ENCODE measurements around the gene AKR7A3. TPM values are rescaled to one million over a fixed set of nuclear protein-coding genes. Genes with fewer than 3 reads are reported as not detected.

The AKR7A3 gene
- total and polyA plus RNA-seq, 9 of the 15 experiments (the other 6 are each of a cell fraction or from before 2014, with no cell fraction given) = 0.04 to 1.5 (median 0.44) TPM; not detected in 1

DNA sequence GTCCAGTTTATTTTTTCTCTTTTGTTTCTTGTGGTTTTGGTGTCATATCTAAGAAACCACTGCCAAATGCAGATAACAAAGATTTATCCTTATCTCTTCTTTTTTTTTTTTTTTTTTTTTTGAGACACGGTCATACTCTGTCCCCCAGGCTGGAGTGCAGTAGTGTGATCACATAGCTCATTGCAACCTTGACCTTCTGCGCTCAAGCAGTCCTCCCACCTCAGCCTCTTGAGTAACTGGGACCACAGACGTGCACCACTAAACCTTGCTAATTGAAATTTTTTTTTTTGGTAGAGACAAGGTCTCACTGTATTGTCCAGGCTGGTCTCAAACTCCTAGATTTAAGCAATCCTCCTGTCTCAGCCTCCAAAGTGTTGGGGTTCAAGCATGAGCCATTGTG is 32.5 kb upstream of the AKR7A3 start:
- H3K36me3 ChIP-seq (ENCODE audit: control insufficient read depth, insufficient read depth, low read length) = peaks cover 61% of the 10 kb centered on the region
- H3K27ac ChIP-seq (ENCODE audit: extremely low read depth, low read depth, low read length) = no peak overlapping the region
- WGBS (ENCODE audit: insufficient coverage, low coverage, missing lambda C conversion rate) = 57% methylated on average over 2 of the region's 3 CpGs
- in situ Hi-C loops (cut with MboI) (no loop called here), intact Hi-C loops (cut with micrococcal nuclease) (no loop called here)
- H2AFZ ChIP-seq (ENCODE audit: low read depth, low read length) = no peak overlapping the region
- POLR2A ChIA-PET = interaction anchor here (0.6 to 1.3 kb wide), 2 partner anchors 8 to 9 kb away, joined by 4 to 5 read pairs; no protein-coding TSS in a partner anchor
- ATAC-seq (no peak), DNase-seq (ENCODE audit: extremely low read depth in 1 of 4, low spot score in 3 of 4) (no peak), FAIRE-seq (no peak)
- no peak overlapping the region for H3K4me3 ChIP-seq
- H4K20me1 ChIP-seq (replicated peaks; ENCODE audit: control insufficient read depth, insufficient read depth, low read length) = peaks cover 39% of the 10 kb centered on the region
- no peak overlapping the region for H3K4me2 ChIP-seq (ENCODE audit: insufficient read depth, low read length)
- CTCF ChIA-PET (ENCODE audit: low intra/inter-chr PET ratio) = no interaction called here
- TF ChIP-seq ZNF121 (CRISPR knock-in tag; conservative IDR thresholded peaks at IDR 0.05) (peak; percentile 19; the same call in 1 of the 2 replicates), ATF1 (CRISPR knock-in tag; IDR thresholded peaks at IDR 0.05) (no peak), ATF1 (tag; IDR thresholded peaks at IDR 0.05) (no peak), CBFA2T2 (conservative IDR thresholded peaks at IDR 0.05) (peak; percentile 10; the same call in 1 of the 2 replicates), ZNF12 (CRISPR knock-in tag; IDR thresholded peaks at IDR 0.05) (no peak), BCLAF1 (IDR thresholded peaks at IDR 0.05; ENCODE audit: borderline replicate concordance in 1 of 2, control insufficient read depth in 1 of 2, low read depth in 2 of 2, low read length in 1 of 2) (no peak), NCOA2 (IDR thresholded peaks at IDR 0.05; ENCODE audit: partially characterized antibody in 2 of 2) (no peak), SUPT5H (IDR thresholded peaks at IDR 0.05) (no peak), CBFA2T3 (IDR thresholded peaks at IDR 0.05) (peak; percentile 27; the same call in 1 of the 2 replicates), HSF4 (CRISPR knock-in tag; IDR thresholded peaks at IDR 0.05; ENCODE audit: borderline replicate concordance) (no peak), SNAPC5 (CRISPR knock-in tag; IDR thresholded peaks at IDR 0.05) (no peak), ZNF444 (CRISPR knock-in tag; IDR thresholded peaks at IDR 0.05) (no peak), PHF21A (IDR thresholded peaks at IDR 0.05; ENCODE audit: borderline replicate concordance, low read depth) (no peak), MECOM (CRISPR knock-in tag; IDR thresholded peaks at IDR 0.05) (no peak), BRCA1 (IDR thresholded peaks at IDR 0.05) (no peak), BRCA1 (CRISPR knock-in tag; IDR thresholded peaks at IDR 0.05) (no peak), NR1H2 (CRISPR knock-in tag; IDR thresholded peaks at IDR 0.05) (no peak), ZNF41 (CRISPR knock-in tag; conservative IDR thresholded peaks at IDR 0.05) (no peak), POLR2H (tag; IDR thresholded peaks at IDR 0.05; ENCODE audit: low read depth) (no peak), NFIX (CRISPR knock-in tag; IDR thresholded peaks at IDR 0.05; ENCODE audit: low read depth) (no peak)
- TF ChIP-seq, protein P1, sequence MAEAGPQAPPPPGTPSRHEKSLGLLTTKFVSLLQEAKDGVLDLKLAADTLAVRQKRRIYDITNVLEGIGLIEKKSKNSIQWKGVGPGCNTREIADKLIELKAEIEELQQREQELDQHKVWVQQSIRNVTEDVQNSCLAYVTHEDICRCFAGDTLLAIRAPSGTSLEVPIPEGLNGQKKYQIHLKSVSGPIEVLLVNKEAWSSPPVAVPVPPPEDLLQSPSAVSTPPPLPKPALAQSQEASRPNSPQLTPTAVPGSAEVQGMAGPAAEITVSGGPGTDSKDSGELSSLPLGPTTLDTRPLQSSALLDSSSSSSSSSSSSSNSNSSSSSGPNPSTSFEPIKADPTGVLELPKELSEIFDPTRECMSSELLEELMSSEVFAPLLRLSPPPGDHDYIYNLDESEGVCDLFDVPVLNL (CRISPR knock-in tag; IDR thresholded peaks at IDR 0.05; ENCODE audit: low read depth) = no peak
- no peaks in the 10 kb centered on the region for H3K27me3 ChIP-seq (ENCODE audit: control insufficient read depth in 2 of 2, insufficient read depth in 2 of 2, low read length in 2 of 2)
- no peaks in the 10 kb centered on the region for H3K9me3 ChIP-seq (replicated peaks; ENCODE audit: control insufficient read depth, insufficient read depth, low read depth, low read length)
- H3K79me2 ChIP-seq (ENCODE audit: control insufficient read depth, insufficient read depth, low read length) = peaks cover 14% of the 10 kb centered on the region
- no TSS peak for BruUV-seq (replicated peaks)
- peaks cover 27 to 39% of the 10 kb centered on the region in 2 experiments for H3K4me1 ChIP-seq (replicated peaks in 1 of 2; ENCODE audit: control insufficient read depth in 2 of 2, insufficient read depth in 2 of 2, low read length in 2 of 2)
- no peak overlapping the region for H3K9ac ChIP-seq (ENCODE audit: insufficient read depth in 1 of 2, low read depth in 2 of 2, low read length in 2 of 2)
- peaks cover 15% of the 10 kb centered on the region for H3K9me1 ChIP-seq (ENCODE audit: control insufficient read depth, insufficient read depth, low read length)

All from K562 (cell line).